ENCODE measurements around the gene TNFRSF18. TPM values are rescaled to one million over a fixed set of nuclear protein-coding genes. Genes with fewer than 3 reads are reported as not detected.

TNFRSF18 gene
- polyA plus RNA-seq, 1 experiment = 0.40 TPM

DNA sequence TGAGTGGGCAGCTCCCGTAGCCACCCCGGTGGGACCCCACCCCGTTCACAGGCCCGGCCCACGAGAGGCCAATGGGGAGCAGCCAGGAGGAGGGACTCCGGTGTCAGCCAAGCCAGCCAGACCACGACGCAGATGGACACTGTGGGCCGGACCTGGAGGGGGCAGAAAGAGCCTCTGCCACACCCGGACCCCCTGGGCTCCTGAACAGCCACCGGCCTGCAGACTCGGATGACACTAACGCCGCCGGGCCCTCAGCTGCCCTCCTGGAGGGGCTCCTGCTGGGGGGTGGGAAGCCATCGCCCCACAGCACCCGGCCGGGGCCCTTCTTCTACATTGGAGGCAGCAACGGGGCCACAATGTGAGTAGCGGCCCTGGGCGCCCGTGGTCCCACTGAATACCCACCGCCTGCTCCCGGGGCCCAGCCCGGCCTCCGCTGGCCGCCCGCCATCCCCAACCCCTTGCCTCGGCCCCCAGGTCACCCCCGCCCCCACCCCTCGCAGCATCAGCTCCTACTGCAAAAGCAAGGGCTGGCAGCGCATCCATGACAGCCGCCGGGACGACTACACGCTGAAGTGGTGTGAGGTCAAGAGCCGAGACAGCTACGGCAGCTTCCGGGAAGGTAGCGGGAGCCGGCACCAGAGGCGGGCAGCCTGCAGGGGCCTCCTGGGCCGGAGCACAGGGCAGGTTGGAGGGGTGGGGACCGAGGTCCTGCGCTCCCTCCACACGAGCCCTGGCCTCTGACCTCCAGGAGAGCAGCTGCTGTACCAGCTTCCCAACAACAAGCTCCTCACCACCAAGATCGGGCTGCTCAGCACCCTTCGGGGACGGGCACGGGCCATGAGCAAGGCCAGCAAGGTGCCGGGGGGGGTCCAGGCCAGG is 26.2 kb downstream of the TNFRSF18 start:
- CTCF ChIA-PET = interaction anchor here (1.0 kb wide), 1 partner anchor 11 kb away, joined by 3 read pairs; no protein-coding TSS in a partner anchor
- H3K36me3 ChIP-seq (ENCODE audit: control insufficient read depth, insufficient read depth, low read length) = no peaks in the 10 kb centered on the region
- no peak for DNase-seq (ENCODE audit: low read depth)
- POLR2A ChIA-PET = no interaction called here
- H3K4me3 ChIP-seq (ENCODE audit: low read depth, low read length) = no peak overlapping the region
- H3K27me3 ChIP-seq (ENCODE audit: control insufficient read depth, insufficient read depth, low read length) = peaks cover 6% of the 10 kb centered on the region
- TF ChIP-seq, protein P1, sequence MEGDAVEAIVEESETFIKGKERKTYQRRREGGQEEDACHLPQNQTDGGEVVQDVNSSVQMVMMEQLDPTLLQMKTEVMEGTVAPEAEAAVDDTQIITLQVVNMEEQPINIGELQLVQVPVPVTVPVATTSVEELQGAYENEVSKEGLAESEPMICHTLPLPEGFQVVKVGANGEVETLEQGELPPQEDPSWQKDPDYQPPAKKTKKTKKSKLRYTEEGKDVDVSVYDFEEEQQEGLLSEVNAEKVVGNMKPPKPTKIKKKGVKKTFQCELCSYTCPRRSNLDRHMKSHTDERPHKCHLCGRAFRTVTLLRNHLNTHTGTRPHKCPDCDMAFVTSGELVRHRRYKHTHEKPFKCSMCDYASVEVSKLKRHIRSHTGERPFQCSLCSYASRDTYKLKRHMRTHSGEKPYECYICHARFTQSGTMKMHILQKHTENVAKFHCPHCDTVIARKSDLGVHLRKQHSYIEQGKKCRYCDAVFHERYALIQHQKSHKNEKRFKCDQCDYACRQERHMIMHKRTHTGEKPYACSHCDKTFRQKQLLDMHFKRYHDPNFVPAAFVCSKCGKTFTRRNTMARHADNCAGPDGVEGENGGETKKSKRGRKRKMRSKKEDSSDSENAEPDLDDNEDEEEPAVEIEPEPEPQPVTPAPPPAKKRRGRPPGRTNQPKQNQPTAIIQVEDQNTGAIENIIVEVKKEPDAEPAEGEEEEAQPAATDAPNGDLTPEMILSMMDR (IDR thresholded peaks at IDR 0.05; ENCODE audit: insufficient read depth, low read depth, low read length) = no peak

DNA sequence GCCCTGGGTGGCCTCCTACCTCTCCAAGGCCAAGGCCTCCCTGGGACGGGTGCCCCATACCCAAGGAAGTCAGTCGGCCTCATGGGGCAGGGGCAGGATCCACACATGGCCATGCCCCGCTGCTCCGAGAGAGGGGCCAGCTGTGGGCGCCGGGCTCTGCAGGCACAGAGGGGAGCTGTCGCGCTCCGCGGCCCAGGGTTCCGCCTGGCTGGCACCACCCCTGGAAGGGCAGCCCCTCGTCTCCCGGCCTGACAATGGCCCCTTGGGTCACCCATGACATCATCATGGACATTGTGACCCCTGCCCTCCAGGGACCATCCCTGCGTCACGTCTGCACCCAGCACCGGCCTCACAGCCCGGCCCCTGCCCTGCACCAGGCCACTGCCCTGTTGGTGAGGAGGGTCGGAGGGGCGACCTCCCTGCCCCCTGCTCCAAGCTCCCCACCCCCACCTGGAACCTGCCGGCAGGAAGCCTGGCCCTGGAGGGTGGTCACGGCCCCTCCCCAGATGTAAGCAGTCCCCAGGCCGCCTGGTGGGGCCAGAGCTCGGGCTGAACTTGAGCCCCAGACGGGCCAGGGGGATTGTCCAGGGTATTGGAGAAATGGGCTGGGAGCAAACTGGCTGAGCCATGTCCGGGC is 26.9 kb downstream of the TNFRSF18 start:
- no peak for DNase-seq (ENCODE audit: low read depth)

DNA sequence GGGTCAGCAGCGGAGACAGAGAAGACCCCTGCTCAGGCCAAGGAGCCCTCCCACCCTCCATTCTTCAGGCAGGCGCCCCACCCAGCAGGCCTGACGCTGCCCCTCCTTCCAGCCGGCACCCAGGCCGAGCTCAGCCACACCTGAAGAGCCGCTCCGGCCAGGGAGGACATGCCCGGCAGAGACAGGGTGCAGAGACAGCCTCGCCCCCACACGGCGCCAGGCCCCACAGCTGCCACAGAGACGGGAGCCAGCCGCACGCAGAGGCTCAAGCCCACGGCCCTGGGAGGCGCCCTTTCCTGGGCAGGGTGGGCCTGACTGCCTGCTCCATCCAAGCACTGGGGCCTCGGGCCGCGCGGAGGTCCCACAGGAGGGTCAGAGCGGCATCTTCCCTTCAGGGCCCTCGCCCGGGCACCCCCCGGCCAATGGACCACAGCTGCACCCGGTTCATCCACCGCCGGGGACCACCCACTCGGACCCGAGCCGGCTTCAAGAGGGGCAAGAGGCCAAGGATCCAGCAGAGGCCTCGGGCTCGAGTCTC is 27.5 kb downstream of the TNFRSF18 start:
- no peak for DNase-seq (ENCODE audit: low read depth)
- H3K4me3 ChIP-seq (ENCODE audit: low read depth, low read length) = no peak overlapping the region
- TF ChIP-seq, protein P1 (IDR thresholded peaks at IDR 0.05; ENCODE audit: insufficient read depth, low read depth, low read length) = no peak
- ChIA-PET POLR2A (no interaction called here), CTCF (interaction anchor here (0.7 kb wide), 1 partner anchor 57 kb away, joined by 3 read pairs; no protein-coding TSS in a partner anchor)
- H3K36me3 ChIP-seq (ENCODE audit: control insufficient read depth, insufficient read depth, low read length) = no peaks in the 10 kb centered on the region
- H3K27me3 ChIP-seq (ENCODE audit: control insufficient read depth, insufficient read depth, low read length) = peaks cover 9% of the 10 kb centered on the region

More for the DNA sequence above, 26.9 kb downstream of the TNFRSF18 start:
- Histone ChIP-seq H3K4me3 (ENCODE audit: low read depth, low read length) (no peak overlapping the region), H3K27me3 (ENCODE audit: control insufficient read depth, insufficient read depth, low read length) (peaks cover 6% of the 10 kb centered on the region), H3K36me3 (ENCODE audit: control insufficient read depth, insufficient read depth, low read length) (no peaks in the 10 kb centered on the region)
- TF ChIP-seq, protein P1 (IDR thresholded peaks at IDR 0.05; ENCODE audit: insufficient read depth, low read depth, low read length) = no peak
- POLR2A ChIA-PET = no interaction called here
- CTCF ChIA-PET = interaction anchor here (1.0 kb wide), 1 partner anchor 10 kb away, joined by 3 read pairs; no protein-coding TSS in a partner anchor

DNA sequence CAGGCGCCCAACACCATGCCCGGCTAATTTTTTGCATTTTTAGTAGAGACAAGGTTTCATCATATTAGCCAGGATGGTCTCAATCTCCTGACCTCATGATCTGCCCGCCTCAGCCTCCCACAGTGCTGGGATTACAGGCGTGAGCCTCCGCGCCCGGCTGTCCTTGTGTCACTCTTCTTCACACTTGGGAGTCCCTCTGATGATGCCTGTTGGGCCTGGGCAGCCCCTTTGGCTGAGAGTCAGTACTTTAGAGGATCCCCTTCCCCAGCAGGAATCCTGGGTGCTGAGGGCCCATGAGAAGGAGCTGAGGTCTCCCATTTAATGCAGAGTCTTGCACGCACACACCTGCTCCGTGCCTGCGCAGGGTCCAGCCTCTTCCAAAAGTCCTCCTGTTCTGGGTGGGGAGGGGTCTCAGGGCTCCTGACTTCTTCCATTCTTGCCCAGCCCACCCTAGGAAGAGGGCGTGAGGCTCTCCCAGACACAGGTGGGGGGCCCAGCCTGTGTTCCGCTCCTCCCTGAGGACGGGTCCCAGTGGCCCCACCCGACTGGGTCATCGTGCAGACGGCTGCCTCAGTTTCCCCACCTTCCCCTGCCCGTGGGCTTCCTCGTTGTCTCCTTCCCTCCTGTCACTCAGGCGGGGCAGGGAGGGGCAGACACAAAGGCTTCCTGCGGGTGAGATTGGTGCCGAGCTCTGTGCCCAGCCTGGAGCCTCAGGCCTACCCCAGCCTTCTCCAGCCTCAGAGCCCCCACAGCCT is 28.8 kb downstream of the TNFRSF18 start:
- Histone ChIP-seq H3K4me3 (ENCODE audit: low read depth, low read length) (no peak overlapping the region), H3K27me3 (ENCODE audit: control insufficient read depth, insufficient read depth, low read length) (peaks cover 15% of the 10 kb centered on the region), H3K36me3 (ENCODE audit: control insufficient read depth, insufficient read depth, low read length) (no peaks in the 10 kb centered on the region)
- POLR2A ChIA-PET = no interaction called here
- TF ChIP-seq, protein P1 (IDR thresholded peaks at IDR 0.05; ENCODE audit: insufficient read depth, low read depth, low read length) = no peak
- no peak for DNase-seq (ENCODE audit: low read depth)
- CTCF ChIA-PET = no interaction called here
